GM21786 (cell line): ENCODE data around the gene IGLL5.
"Not testable (repeated sequence)": the region's sequence is repeated elsewhere in the genome, so short reads cannot be mapped to it uniquely, and the experiment has no call there.

Experiments used
- ATAC-seq: cut with Tn5 transposase; IDR thresholded peaks from one replicate; pipeline ENCODE4 v1.9.1; 2021; ENCODE audit not compliant: unreplicated experiment

IGLL5 gene

DNA sequence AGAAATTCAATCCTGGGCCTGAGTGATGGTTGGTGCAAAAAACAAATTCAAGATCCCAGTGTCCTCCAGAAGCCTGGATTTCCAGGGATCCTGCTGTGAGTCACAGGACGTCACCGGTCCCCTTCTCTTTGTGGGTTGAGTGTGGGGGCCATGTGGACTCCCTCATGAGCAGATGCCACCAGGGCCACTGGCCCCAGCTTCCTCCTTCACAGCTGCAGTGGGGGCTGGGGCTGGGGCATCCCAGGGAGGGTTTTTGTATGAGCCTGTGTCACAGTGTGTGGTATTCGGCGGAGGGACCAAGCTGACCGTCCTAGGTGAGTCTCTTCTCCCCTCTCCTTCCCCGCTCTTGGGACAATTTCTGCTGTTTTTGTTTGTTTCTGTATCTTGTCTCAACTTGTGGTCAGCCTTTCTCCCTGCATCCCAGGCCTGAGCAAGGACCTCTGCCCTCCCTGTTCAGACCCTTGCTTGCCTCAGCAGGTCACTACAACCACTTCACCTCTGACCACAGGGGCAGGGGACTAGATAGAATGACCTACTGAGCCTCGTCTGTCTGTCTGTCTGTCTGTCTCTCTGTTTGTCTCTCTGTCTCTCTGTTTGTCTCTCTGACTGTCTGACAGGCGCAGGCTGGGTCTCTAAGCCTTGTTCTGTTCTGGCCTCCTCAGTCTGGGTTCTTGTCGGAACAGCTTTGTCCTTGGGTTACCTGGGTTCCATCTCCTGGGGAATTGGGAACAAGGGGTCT is 11.9 kb downstream of the IGLL5 start:
- not testable (repeated sequence) for ATAC-seq

DNA sequence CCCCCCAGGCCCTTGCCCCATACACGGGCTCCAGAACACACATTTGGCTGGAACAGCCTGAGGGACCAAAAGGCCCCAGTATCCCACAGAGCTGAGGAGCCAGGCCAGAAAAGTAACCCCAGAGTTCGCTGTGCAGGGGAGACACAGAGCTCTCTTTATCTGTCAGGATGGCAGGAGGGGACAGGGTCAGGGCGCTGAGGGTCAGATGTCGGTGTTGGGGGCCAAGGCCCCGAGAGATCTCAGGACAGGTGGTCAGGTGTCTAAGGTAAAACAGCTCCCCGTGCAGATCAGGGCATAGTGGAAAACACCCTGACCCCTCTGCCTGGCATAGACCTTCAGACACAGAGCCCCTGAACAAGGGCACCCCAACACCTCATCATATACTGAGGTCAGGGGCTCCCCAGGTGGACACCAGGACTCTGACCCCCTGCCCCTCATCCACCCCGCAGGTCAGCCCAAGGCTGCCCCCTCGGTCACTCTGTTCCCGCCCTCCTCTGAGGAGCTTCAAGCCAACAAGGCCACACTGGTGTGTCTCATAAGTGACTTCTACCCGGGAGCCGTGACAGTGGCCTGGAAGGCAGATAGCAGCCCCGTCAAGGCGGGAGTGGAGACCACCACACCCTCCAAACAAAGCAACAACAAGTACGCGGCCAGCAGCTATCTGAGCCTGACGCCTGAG is 13.1 kb downstream of the IGLL5 start:
- not testable (repeated sequence) for ATAC-seq

DNA sequence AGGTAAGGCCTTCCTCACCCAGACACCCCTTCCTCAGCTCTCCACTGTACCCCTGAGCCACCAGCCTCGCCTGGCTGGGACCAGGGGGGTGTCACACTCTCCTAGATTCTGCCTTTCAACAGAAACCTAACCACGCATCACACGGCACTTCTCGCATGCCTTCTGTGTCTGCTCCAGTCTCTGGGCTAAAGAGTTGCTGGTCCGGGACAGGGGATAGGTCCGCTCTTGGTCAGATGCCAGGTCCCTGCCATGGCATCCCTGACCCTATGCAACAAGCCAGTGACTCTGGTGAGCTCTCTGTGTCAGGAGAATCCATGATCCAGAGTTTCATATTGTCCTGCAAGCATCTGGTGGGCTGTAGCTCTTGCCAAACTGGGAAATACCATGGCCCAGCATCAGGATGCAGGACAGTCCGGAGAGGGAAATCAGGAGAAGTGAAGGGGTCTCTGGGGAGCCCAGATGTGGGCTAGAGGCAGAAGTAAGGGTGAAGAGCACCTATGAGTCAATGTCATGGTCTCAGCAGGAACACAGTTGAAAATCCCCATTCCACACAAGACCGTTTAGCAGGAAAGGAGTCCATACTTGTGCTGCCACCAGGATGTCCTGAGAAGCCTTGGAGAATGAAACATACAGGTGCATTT is 14.1 kb downstream of the IGLL5 start:
- ATAC-seq, result no peak

- no peak for ATAC-seq
Observed at GRCh38 chr22:22902247-22903001, 14.8 kb downstream of the IGLL5 start.

GRCh38 chr22:22903355-22903777 is 15.8 kb downstream of the IGLL5 start:
- ATAC-seq, result no peak

DNA sequence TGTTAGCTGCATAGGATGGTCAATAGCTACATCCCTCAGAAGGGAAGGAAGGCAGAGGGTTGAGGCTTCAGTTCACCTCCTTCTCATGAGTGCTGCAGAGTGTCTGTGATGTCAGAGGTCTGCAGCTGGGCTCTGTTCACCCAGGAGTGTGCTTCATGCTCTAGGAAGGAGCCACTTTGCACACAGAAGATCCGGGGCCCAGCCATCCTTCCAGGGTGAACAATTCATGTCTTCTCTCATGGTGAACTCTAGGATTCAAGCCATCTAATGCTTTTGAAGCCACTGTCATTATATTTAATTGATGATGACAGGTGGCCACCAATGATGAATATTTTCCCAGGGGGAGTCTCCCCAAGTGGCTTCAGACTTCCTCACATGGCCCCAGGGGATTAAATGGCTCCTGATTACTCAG is 16.2 kb downstream of the IGLL5 start:
- ATAC-seq, result not testable (repeated sequence)

DNA sequence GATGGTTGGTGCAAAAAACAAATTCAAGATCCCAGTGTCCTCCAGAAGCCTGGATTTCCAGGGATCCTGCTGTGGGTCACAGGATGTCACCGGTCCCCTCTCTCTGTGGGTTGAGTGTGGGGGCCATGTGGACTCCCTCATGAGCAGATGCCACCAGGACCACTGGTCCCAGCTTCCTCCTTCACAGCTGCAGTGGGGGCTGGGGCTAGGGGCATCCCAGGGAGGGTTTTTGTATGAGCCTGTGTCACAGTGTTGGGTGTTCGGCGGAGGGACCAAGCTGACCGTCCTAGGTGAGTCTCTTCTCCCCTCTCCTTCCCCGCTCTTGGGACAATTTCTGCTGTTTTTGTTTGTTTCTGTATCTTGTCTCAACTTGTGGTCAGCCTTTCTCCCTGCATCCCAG is 17.1 kb downstream of the IGLL5 start:
- ATAC-seq, result not testable (repeated sequence)

DNA sequence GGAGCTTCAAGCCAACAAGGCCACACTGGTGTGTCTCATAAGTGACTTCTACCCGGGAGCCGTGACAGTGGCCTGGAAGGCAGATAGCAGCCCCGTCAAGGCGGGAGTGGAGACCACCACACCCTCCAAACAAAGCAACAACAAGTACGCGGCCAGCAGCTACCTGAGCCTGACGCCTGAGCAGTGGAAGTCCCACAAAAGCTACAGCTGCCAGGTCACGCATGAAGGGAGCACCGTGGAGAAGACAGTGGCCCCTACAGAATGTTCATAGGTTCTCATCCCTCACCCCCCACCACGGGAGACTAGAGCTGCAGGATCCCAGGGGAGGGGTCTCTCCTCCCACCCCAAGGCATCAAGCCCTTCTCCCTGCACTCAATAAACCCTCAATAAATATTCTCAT is 18.8 kb downstream of the IGLL5 start:
- ATAC-seq, result not testable (repeated sequence)

DNA sequence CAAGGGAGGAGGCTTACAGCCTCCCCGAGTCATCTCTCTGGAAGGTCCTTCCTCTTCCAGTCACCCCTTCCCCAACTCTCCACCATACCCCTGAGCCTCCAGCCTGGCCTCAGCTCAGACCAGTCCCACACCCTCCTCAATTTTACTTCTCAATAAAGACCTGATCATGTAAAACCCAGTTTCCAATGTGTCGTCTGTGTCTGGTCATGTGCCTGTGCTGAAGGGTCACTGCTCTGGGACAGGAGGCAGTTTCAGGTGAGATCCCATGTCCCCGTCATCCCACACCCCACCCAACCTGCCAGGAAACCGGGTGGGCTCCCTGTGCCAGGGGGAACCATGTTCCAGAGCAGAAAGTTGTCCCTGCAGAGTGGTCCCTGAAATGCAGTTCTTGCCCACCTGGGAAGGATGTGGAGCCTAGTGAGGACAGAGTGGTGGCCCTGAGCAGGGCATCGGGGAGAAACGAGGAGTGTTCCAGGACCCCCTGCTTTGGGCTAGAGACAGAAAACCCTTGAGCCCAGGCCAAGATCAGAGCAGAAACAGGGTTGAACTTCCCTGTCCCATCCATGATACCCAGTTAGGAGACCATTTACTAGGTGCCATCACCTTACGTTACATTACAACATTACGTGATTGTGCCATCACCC is 19.4 kb downstream of the IGLL5 start:
- no peak for ATAC-seq

GRCh38 chr22:22907551-22908494 is 20.2 kb downstream of the IGLL5 start:
- ATAC-seq, result no peak

DNA sequence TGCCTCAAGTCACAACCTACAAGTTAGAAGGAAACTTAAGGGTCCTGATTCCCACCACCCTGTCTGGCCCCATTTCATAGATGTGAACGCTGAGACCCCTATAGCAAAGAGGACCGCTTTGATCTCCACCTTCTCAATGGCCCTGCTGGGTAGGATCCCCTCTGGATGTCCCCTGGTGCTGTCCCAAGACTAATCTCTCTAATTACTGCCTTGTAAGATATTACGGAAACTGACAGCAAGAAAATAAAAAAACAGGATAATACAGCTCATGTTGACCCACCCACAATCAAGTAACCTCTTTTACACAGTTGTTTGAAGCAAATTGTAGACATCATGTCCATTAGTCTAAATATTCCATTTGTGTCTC is 20.9 kb downstream of the IGLL5 start:
- ATAC-seq, result no peak

DNA sequence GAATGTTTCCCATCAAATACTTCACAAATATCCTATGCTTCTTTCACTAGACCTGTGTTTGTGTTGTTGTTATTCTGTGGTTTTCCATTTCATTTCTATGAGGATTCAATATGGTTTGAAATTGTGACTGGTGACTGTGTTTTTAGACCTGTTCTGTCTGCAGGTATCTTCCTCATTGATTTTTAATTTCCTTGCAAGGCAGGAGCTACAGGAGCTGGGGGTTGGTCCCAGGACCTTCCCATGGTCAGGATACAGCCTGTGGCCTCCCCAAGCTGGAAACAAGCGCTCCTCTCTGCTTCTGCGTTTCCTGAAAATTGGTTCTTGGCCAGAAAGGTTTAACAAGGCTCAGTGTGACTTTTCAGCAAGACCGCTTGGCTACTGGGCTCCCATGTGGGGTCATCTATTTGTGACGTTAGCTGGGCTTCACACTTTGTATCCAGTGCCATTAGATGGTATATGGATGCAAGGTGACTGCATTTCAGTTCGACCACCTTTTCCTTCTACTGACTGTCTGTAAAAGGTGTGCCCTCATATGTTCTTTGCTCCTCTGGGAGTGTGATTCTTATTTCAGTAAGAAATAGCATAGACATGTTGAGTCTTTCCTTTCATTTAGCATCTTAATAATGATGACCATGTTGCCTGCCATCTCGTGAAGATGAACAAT is 21.5 kb downstream of the IGLL5 start:
- no peak for ATAC-seq

- no peak for ATAC-seq
Observed at GRCh38 chr22:22909605-22910271, 22.1 kb downstream of the IGLL5 start.

DNA sequence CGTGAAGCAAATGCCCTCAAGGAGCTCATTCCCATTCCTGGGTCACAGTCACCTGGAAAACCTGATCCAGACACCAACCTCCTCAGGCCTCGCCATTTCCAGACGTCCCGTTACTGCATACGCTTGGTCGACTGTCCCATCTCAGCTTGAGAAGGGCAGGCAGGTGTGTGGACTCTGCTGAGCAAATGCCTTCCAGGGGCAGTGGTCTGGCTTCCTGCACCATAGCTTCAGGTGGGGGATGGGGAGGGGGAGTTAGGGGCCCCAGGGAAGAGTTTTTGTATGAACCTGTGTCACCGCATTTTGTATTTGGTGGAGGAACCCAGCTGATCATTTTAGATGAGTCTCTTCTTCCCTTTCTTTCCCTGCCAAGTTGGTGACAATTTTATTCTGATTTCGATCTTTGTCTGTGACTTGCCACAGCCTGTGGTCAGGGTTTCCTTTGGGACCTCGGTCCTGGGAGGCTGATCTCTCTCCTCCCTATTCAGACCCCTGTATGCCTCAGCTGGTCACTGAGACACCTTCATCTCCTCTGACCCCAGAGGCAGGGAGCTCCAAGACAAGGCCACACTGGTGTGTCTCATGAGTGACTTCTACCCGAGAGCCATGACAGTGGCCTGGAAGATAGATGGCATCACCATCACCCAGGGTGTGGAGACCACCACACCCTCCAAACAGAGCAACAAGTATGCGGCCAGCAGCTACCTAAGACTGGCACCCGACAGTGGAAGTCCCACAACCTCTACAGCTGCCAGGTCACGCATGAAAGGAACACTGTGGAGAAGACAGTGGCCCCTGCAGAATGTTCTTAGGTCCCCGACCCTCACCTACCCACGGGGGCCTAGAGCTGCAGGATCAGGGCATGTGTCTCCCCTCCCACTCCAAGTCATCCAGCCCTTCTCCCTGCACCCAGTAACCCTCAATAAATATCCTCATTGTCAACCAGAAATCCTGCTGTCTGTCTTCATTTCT is 22.9 kb downstream of the IGLL5 start:
- no peak for ATAC-seq

- ATAC-seq, result no peak
Observed at GRCh38 chr22:22911327-22912134, 23.9 kb downstream of the IGLL5 start.

- ATAC-seq, result no peak
Observed at GRCh38 chr22:22912135-22912987, 24.7 kb downstream of the IGLL5 start.
